Bronchial epithelial cell (primary cell): ENCODE measurements around the gene ZNF423. TPM values are rescaled to one million over a fixed set of nuclear protein-coding genes. Genes with fewer than 3 reads are reported as not detected.

Source experiments
- DNase-seq: peaks from one replicate; pipeline ENCODE4 v3.0.0-alpha.2; 2010; ENCODE audit warnings: low read depth
- FAIRE-seq: peaks from 2 replicates; lab custom pipeline; 2011; peaks lifted over from hg19 to GRCh38; lab: Jason Lieb, UNC
- H3K27me3 ChIP-seq: 2 replicates; pipeline ENCODE4 v1.5.1; 2011; ENCODE audit warnings: low read length; ENCODE audit not compliant: control insufficient read depth, insufficient read depth
- H3K36me3 ChIP-seq: 2 replicates; pipeline ENCODE4 v1.5.1; 2011; ENCODE audit warnings: low read length; ENCODE audit not compliant: control insufficient read depth, insufficient read depth
- H3K4me3 ChIP-seq: 2 replicates; pipeline ENCODE4 v1.5.1; 2011; ENCODE audit warnings: mild to moderate bottlenecking, low read depth, low read length, control low read depth
- total RNA-seq: library from RNA; depleted of rRNA; stranded (reverse); fragments of >200 nt; gene quantifications from 2 replicates; pipeline ENCODE4 v1.2.1, GENCODE V29; 2014
- TF ChIP-seq, protein P1 (sequence below): IDR thresholded peaks from 2 replicates; pipeline ENCODE4 v1.5.1; 2011; ENCODE audit warnings: mild to moderate bottlenecking, moderate library complexity, low read length, control low read depth, inconsistent platforms; ENCODE audit not compliant: insufficient read depth, severe bottlenecking

Gene ZNF423
- total RNA-seq, 1 donor from 2014 or later: under 0.01 TPM

DNA sequence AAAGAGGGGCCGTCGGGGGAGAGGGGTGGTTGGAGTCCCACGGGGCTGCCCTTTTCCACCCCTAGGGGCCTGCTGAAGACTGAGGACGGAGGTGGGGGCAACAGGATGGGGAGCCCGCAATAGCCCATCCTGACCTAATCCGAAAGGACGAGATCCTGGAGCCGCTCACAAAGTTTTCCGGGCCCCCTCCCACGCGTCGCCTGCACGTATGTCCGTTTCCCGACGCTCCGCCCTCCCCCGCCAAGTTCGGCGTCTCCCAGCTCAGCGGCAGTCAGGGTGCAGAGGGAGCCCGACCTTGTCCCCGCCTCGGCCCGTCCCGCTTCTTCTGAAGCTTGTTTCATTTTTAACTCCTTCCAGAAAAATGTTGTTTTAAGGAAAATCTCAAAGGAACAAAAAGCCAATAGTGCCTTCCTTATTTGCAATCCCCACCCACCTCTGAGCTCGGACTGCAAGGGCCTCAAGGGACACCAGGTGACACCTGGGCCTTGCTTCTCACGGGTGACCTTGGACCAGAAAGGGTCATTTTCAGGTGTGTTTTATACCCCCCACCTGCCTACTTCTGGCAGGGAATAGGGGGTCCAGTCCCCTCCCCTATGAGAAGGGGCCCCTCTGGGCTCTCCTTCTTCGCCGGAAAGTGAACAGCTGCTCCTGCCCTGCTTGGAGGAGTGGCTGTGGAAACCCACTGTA, 3.4 kb upstream of the ZNF423 start:
- TF ChIP-seq, protein P1, sequence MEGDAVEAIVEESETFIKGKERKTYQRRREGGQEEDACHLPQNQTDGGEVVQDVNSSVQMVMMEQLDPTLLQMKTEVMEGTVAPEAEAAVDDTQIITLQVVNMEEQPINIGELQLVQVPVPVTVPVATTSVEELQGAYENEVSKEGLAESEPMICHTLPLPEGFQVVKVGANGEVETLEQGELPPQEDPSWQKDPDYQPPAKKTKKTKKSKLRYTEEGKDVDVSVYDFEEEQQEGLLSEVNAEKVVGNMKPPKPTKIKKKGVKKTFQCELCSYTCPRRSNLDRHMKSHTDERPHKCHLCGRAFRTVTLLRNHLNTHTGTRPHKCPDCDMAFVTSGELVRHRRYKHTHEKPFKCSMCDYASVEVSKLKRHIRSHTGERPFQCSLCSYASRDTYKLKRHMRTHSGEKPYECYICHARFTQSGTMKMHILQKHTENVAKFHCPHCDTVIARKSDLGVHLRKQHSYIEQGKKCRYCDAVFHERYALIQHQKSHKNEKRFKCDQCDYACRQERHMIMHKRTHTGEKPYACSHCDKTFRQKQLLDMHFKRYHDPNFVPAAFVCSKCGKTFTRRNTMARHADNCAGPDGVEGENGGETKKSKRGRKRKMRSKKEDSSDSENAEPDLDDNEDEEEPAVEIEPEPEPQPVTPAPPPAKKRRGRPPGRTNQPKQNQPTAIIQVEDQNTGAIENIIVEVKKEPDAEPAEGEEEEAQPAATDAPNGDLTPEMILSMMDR: no peak
- H3K4me3 ChIP-seq: peak overlapping the region; percentile 17
- no peak for FAIRE-seq
- no peak for DNase-seq
- no peaks in the 10 kb centered on the region for H3K36me3 ChIP-seq
- peaks cover 19% of the 10 kb centered on the region for H3K27me3 ChIP-seq

DNA sequence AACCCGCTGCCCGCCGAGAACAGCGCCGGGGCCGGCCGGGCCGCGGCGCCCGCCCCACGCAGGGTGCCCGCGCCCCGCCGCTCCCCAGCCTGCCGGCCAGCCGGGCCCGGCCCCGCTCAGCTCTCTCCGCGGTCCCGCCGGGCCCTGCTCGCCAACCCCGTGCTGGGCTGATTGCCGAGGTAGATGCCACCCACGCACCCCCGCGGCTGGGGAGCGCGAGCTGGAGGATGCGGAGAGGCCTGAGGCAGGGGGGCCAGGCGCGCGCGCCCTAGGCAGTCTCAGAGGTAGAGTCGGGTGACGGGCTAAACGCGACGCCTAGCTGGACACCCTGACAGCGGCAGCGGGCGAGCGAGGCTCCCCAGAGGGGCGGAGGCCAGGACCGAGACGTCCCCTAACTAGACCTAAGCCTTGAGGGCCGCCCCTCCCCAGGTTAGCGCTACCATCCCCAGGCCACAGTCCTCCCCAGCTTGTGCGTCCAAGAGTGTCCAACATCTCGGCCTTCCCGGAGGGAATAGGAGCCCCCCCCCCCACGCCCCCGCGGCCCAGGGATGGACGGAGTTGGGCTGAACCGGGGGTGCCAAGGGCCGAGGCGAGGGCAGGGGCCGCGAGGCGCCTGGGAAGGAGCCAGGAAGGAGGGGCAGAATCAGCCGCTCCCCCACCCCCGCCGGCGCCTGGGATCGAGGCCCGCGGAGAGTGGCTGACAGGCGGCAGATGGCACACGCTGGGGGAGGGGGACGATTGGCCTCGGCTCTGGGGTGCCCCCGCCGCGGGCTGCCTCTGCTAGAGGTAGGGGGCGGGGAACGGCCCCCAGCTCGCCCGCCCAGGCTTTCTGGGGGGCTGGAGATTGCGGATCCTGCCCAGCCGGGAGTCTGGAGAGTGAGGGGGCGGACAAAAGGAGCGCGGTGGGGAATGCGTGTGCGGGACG, 2.5 kb upstream of the ZNF423 start:
- TF ChIP-seq, protein P1: no peak
- DNase-seq: no peak
- Histone ChIP-seq H3K27me3 (peaks cover 19% of the 10 kb centered on the region), H3K4me3 (peak overlapping the region; percentile 17), H3K36me3 (no peaks in the 10 kb centered on the region)
- no peak for FAIRE-seq

DNA sequence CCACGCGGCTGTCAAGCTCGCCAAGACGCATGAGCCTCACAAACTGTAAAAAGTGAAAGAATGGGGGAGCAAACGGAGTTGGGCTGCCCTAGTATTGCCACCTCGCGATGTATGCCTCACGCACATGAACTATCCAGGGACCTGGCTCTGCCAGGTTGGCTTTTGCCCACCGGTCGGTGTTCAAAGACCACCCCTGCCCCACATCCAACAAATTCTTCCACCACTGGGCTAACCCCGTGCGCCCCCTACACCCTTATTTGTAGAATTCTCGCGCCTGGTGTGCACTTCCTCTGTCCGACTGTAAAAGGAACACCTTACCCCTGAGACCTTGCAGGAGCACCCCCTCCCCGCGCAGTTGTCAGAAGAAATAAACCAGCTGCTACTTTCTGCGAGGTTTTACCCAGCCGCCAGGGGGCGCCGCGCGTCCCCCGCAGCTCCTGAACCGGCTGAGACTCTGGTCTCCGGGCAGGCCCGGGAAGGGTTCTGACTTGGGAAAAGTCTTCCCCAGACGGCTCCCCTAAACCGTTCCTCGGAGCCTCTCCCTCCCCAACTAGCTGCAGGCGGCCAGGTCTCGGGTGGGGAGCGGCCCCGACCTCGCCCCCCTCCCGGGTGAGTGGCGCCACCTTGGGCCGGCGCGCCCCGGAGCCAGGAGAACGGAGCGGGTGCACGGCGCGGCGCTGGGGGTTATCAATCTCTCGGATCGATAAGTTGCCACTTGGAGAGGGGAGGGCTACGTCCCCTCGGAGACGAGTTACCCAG, 1.7 kb upstream of the ZNF423 start:
- DNase-seq (peak; percentile 13), FAIRE-seq (no peak)
- TF ChIP-seq, protein P1: peak; percentile 87
- H3K27me3 ChIP-seq: peaks cover 19% of the 10 kb centered on the region
- no peaks in the 10 kb centered on the region for H3K36me3 ChIP-seq
- H3K4me3 ChIP-seq: peak overlapping the region; percentile 43

DNA sequence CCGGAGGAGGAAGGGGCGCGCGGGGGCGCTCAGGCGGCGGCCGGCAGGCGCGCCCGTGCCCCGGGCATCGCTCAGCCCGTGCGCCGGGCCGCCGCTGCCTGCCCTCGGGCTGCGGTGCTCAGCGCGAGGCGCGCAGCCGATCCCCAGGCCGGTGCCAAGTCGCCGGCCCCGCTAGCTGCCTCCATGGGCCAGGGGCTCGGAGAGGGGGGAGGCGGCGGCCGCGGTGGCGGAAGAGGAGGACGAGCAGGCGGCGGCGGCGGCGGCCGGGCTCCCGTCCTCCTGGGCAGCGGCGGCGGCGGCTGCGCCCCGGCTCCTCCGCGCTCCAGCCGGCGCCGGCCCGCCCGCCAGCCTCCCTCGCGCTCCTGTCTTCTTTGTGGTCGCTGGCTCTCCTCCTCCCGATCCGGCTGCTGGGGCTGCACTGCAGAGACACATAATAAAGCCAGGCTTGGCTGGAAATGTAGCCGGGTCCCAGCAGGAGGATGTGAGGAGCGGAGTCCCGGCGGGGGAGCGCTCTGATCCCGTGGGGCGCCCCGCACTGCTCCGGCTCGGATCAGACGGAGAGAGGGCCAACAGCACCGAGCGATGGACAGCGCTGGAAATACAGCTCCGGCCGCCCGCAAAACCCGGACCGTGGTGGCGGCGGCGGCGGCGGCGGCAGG, 889 bp upstream of the ZNF423 start:
- no peaks in the 10 kb centered on the region for H3K36me3 ChIP-seq
- TF ChIP-seq, protein P1: peak; percentile 32
- H3K27me3 ChIP-seq: peaks cover 19% of the 10 kb centered on the region
- H3K4me3 ChIP-seq: peak overlapping the region; percentile 43
- peak; percentile 11 for DNase-seq
- no peak for FAIRE-seq

DNA sequence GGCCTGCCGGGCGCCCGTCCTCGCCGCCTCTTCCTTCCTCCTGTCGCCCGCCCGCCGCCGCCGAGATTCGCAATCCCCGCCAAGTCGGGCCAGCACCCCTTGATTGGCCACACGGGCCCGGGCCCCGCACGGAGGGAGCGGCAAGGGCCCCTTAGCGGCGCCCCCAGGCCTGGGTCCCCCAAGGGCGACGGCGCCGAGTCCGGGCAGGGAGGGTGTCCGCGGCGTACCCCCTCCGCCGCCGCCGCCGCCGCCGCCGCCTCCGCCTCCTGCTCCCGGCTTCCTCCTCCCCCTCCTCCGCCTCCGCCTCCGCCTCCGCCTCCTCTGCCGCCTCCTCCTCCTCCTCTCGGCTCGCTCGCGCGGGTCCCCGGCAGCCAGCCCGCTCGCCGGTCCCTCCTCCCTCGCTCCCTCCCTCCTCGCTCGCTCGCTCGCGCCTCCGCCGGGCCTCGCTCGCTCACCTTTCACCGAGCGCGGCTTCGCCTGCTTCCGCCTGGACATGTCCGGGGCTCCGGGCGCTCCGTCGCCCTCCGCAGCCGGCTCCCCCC, 561 bp downstream of the ZNF423 start:
- no peaks in the 10 kb centered on the region for H3K36me3 ChIP-seq
- peaks cover 21% of the 10 kb centered on the region for H3K27me3 ChIP-seq
- FAIRE-seq (no peak), DNase-seq (peak; percentile 25)
- H3K4me3 ChIP-seq: peak overlapping the region; percentile 43
- TF ChIP-seq, protein P1: no peak
